ENCODE measurements around the gene ZNF133.

- TF ChIP-seq CTCF (IDR thresholded peaks at IDR 0.05; ENCODE audit: low read depth, low read length) (peak; percentile 27; the same call in 1 of the 2 replicates), EZH2phosphoT487 (IDR thresholded peaks at IDR 0.05; ENCODE audit: low read depth) (no peak)
Measured at GRCh38 chr20:18258126-18258860, 30.0 kb upstream of the ZNF133 start.
